GM12865 (cell line): ENCODE measurements around the gene AQP6.

Source experiments
- DNase-seq: peaks from one replicate; pipeline ENCODE4 v3.0.0; 2010; ENCODE audit warnings: low read depth
- H3K4me3 ChIP-seq: 2 replicates; pipeline ENCODE4 v1.5.1; 2011; ENCODE audit warnings: mild to moderate bottlenecking, low read depth, low read length, control low read depth
- CTCF ChIP-seq: IDR thresholded peaks from 2 replicates; pipeline ENCODE4 v1.5.1; 2011; ENCODE audit warnings: low read length, control low read depth, low read depth, inconsistent platforms; ENCODE audit not compliant: insufficient read depth; ENCODE audit errors: missing control alignments

Gene AQP6

DNA sequence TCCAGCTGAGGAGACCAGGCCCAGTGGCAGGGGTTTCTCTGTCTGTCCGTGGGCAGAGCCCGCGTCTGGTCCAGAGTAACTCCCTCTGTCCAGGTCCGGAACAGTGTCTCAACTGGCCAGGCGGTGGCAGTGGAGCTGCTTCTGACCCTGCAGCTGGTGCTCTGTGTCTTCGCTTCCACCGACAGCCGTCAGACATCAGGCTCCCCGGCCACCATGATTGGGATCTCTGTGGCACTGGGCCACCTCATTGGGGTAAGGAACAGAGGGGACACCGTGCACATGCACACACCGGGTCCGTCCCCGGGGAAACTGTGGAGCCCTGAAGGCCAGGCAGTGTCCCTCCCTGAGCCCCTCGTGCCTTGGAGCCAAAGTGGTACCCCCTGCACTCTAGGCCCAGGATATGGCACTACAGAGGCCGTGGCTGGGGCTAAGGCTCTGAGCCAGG, 1.5 kb downstream of the AQP6 start:
- no peak for DNase-seq
- TF ChIP-seq CTCF, result no peak
- H3K4me3 ChIP-seq, result no peak overlapping the region

GRCh38 chr12:49974677-49975317, 2.0 kb downstream of the AQP6 start:
- no peak overlapping the region for H3K4me3 ChIP-seq
- TF ChIP-seq CTCF, result no peak
- DNase-seq, result no peak

DNA sequence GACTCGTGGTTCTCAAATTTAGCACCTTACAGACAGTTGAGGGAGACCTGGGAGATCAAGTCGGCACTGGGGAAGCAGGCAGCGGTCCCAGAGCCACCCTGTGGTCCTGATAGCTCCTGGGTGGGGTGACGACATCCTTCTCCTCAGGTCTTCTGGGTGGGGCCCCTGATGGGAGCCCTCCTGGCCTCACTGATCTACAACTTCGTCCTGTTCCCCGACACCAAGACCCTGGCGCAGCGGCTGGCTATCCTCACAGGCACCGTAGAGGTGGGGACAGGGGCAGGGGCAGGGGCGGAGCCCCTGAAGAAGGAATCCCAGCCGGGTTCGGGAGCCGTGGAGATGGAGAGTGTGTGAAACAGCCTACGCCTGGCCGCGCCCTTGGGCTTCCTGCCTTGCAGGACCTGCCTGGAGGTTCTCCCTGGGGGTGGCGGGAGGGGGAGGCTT, 2.6 kb downstream of the AQP6 start:
- H3K4me3 ChIP-seq, result no peak overlapping the region
- TF ChIP-seq CTCF, result no peak
- no peak for DNase-seq

DNA sequence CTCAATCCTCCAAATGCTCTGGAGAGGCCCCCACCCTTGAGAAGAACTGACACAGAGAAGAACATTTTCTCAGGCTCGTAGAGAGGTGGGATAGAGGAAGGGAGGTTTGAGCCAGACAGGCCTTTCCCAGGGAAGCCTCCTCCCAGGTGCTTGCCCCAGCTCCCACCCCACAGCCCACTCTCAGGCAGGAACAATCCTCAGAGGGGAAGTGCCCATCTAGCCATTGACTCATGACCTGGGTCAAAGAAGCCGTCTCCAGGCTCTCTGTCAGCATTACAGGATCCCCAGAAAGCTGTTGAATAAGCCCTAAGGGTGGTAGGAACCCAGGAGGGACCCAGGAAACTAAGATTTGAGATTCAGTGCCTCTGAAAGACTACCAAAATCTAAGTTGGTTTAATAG, 3.8 kb downstream of the AQP6 start:
- DNase-seq, result no peak
- no peak overlapping the region for H3K4me3 ChIP-seq
- no peak for TF ChIP-seq CTCF

- TF ChIP-seq CTCF, result no peak
- no peak overlapping the region for H3K4me3 ChIP-seq
These were observed 5.4 kb downstream of the AQP6 start for GRCh38 chr12:49978125-49978524.

GRCh38 chr12:49979016-49979586, 6.4 kb downstream of the AQP6 start:
- no peak overlapping the region for H3K4me3 ChIP-seq
- DNase-seq, result no peak
- TF ChIP-seq CTCF, result no peak

More at GRCh38 chr12:49978125-49978524, 5.4 kb downstream of the AQP6 start:
- DNase-seq, result no peak

DNA sequence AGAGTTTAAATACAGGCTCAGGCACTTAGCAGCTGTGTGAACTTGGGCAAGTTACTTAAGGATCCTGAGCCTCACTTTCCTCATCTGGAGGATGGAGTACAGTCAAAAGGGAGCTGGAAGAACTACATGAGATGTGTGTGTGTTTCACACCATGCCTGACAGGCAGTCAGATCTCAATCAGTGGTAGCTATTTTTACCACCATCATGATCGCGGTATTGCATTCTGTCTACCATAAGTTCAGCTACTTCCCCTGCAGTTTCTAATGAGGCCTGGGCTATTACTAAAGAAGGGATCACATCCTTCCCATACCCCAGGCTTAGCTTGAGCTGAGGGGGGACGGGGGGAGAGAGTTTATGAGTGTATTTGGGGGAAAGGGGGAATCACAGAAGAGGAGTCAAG, 7.0 kb downstream of the AQP6 start:
- DNase-seq, result no peak
- H3K4me3 ChIP-seq, result no peak overlapping the region
- TF ChIP-seq CTCF, result no peak
